ENCODE measurements around the gene EXOSC7.
A peak's percentile ranks its signal among the peaks of the same experiment; 100 is the strongest.

The EXOSC7 gene

DNA sequence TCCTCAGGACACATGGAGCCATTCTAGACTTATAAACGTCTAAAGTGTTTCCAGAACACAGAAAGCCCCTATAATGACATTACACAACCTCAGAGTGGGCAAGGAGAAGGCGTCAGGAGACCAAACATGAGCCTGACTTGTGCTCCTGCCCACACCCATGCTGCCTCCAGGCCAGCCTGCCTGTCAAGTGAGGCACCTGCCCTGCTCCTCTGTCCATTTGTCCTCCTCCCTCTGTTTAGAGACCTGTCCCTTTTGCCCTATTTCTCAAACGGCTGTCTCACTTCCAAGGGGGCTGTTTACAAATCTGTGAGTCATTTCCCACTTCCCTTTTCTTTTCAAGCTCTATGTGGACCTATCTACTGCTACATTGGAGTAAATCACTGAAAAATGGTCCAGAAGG, 21.1 kb upstream of the EXOSC7 start:
- no peak for DNase-seq
- no peaks in the 10 kb centered on the region for H3K27me3 Mint-ChIP-seq
- no peak overlapping the region for H3K27ac Mint-ChIP-seq
- no peak overlapping the region for H3K4me3 Mint-ChIP-seq
- peaks cover 20% of the 10 kb centered on the region for H3K4me1 Mint-ChIP-seq
- H3K9me3 Mint-ChIP-seq, result no peaks in the 10 kb centered on the region
- ATAC-seq, result peak; percentile 43

DNA sequence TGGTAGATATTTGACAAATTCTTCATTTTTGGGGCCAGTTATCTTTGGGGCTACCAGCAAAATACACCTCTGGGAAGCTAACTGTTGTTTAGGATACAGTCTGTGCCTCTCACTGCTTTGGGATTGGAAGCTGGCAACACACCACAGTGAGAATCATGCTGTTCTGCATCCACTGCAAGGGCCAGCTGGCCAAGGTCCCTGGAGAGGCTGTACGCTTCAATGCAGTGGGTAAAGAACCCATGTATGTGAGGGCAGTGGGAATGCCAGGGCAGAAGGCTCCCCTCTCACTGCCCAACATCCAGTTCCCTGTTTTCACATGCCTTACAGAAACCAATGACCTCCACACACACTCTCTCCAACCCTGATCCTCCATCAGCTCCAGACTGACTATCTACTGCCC, 20.1 kb upstream of the EXOSC7 start:
- H3K4me1 Mint-ChIP-seq, result peaks cover 14% of the 10 kb centered on the region
- no peak overlapping the region for H3K27ac Mint-ChIP-seq
- no peaks in the 10 kb centered on the region for H3K27me3 Mint-ChIP-seq
- H3K9me3 Mint-ChIP-seq, result no peaks in the 10 kb centered on the region
- DNase-seq, result no peak
- H3K4me3 Mint-ChIP-seq, result no peak overlapping the region
- ATAC-seq, result no peak

DNA sequence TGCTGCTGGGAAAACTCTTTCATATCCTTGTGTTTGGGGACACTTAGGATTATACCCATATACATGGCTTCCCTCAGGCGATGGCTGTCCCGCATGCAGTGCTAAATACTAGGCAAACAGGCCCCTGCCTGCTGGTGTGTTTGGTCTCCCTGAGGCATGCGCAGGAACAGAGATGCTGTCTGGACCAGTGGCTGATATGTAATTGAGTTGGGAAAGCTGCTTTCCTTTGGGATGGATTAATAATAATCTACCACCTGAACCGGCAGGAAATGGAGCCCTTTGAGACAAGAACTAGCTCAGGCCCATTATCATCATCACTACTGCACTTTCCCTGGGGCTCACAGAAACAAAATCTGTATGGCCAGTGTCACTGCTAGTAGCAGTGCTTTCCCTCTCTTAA, 18.1 kb upstream of the EXOSC7 start:
- H3K9me3 Mint-ChIP-seq, result no peaks in the 10 kb centered on the region
- DNase-seq (no peak), ATAC-seq (no peak)
- no peak overlapping the region for H3K27ac Mint-ChIP-seq
- no peaks in the 10 kb centered on the region for H3K27me3 Mint-ChIP-seq
- no peak overlapping the region for H3K4me3 Mint-ChIP-seq
- peaks cover 3% of the 10 kb centered on the region for H3K4me1 Mint-ChIP-seq

DNA sequence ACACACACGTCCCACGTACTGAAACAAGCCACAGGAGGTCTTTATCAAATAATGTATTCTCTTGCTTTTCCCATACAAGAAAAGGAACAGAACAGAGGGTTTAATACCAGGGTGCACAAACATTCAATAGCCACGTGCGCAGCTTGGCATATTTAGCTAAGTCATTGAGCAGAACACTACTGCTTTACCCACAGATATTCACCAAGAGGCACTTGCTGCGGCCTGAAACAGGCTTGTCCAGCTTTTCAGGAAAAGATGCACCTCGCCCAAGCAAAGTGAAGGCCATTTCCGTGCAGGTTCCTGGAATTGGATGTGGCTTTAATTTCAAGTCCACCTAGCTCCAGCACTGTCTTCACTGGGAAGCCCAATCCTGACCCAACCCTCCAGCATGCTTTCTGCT, 17.7 kb upstream of the EXOSC7 start:
- Mint-ChIP-seq H3K4me1 (peaks cover 7% of the 10 kb centered on the region), H3K27ac (no peak overlapping the region)
- no peak for DNase-seq

DNA sequence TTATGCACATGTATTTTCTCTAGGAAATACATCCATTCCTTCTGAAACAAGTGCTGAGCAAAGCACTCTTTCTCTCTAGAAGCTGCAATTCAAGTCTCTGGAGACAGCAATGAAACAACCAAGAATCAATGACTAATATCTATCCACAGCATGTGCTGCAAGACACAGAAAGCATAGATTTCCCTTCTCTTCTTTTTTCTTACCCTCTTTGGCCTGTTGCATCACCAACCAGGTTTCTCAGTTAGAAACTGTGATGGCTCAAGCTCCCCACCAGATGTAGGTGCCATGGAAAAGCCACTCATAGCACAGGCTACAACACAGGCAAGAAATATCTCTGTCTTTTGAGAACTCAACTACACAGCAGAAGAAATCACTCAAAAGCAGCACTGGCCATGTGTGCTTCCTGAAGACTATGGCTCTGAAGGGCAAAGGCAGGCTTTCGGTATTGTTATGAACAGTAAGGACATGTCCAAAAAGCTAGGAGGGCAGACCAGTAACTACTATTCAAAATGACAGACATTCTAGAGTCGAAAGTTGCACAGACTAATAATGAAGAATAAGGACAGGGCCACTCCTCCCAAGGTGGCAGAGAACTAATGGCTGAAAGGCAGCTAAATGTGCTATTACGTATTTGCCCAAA, 15.5 kb upstream of the EXOSC7 start:
- peaks cover 28% of the 10 kb centered on the region for H3K4me1 Mint-ChIP-seq
- H3K27ac Mint-ChIP-seq, result peak overlapping the region in 1 of 2 donors; percentile 79
- DNase-seq, result no peak

More for the DNA sequence above, 17.7 kb upstream of the EXOSC7 start:
- Mint-ChIP-seq H3K27me3 (no peaks in the 10 kb centered on the region), H3K4me3 (no peak overlapping the region), H3K9me3 (no peaks in the 10 kb centered on the region)
- ATAC-seq, result no peak

DNA sequence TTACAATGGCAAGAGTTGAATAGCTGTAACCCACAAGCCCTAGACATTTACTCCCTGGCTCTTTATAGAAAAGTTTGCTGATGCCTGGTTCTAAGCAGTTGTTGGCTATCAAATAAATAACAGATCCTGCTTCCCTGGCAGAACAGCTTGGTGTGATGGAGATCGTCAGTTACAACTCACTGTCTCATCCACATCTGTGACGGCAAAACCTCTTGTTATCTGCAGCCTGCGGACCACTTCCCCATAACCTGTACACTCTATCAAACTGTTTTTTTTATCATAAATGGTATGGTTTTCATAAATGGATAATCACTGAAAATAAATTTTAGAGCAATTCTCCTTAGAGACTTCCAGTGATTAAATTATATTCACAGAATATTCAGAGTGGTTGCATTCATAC, 14.2 kb upstream of the EXOSC7 start:
- no peak overlapping the region for H3K27ac Mint-ChIP-seq
- ATAC-seq (no peak), DNase-seq (no peak)
- H3K4me3 Mint-ChIP-seq, result no peak overlapping the region
- H3K9me3 Mint-ChIP-seq, result no peaks in the 10 kb centered on the region
- no peaks in the 10 kb centered on the region for H3K27me3 Mint-ChIP-seq
- H3K4me1 Mint-ChIP-seq, result peaks cover 41% of the 10 kb centered on the region

More for the DNA sequence above, 15.5 kb upstream of the EXOSC7 start:
- H3K27me3 Mint-ChIP-seq, result no peaks in the 10 kb centered on the region
- no peaks in the 10 kb centered on the region for H3K9me3 Mint-ChIP-seq
- H3K4me3 Mint-ChIP-seq, result no peak overlapping the region
- ATAC-seq, result peak; percentile 80

DNA sequence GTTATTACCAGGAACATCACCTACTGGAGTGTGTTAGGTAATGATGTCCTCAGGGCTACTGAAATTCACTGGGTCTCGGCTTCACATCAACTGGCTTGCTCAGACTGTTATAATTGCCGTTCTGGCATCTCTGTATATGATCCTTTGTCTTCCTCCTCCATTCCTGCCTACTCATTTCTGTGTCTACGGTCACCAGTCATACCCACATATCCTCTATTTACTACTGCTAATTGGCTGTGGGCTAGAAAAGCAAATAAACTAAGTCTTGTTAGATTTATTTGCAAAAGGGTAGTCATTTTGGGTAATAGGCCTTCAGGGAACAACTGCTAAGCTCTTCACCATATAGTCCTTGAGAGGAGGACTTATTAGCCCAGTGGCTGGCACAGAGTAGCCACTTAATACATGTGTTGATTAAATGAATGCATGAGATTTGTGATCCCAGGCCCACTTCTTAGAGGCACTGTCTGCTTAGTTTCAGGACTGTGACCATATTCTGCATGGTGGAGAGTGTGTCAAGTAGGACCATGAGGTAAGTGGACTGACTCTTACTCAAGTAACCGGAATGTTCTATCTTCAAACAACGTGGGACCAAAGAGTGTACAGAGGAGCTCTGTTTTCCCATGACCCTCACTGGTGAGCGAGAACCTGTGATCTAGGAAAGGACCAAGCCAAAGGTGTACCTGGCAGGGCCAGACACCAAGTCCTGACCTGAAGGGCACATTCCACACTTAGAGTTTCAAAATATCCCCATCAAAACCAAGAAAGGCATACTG, 13.2 kb upstream of the EXOSC7 start:
- Mint-ChIP-seq H3K27me3 (no peaks in the 10 kb centered on the region), H3K9me3 (no peaks in the 10 kb centered on the region), H3K27ac (no peak overlapping the region), H3K4me3 (no peak overlapping the region), H3K4me1 (peaks cover 51% of the 10 kb centered on the region)
- ATAC-seq (no peak), DNase-seq (no peak)

DNA sequence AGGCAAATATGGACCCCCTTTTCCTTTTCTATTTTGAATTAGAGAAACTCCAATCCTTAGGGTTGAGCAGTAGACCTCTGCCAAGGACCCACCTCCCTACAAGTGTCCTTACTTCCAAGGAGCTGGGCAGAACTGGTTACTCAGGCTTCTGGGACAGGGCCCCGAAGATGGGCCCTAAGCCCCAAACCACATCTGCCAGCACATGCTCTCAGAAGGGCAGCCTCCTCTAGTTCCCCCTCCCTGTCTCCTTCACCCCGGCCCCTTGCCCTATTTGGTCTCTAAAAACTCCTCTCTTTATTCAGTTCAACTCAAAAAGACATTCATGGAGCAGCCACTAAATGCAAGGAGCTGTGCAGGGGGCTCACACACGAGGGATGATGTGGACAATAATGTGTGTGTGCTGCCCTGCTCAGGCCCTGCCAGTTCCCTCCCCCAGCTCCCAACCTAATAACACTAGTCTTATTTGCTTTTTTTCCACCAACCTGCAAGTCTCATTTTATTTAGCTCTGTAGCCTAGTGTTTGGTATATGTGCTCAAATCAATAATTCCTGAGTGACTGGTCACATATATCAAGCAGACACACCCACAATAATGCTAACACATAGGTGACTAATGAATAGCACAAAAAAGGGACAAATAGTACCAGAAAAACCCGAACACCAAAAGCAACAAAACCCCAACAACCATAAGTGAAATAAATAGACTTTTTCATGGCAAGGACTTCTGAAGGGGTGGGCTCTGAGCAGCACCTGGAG, 12.3 kb upstream of the EXOSC7 start:
- Mint-ChIP-seq H3K4me1 (peaks cover 60% of the 10 kb centered on the region), H3K4me3 (no peak overlapping the region)

DNA sequence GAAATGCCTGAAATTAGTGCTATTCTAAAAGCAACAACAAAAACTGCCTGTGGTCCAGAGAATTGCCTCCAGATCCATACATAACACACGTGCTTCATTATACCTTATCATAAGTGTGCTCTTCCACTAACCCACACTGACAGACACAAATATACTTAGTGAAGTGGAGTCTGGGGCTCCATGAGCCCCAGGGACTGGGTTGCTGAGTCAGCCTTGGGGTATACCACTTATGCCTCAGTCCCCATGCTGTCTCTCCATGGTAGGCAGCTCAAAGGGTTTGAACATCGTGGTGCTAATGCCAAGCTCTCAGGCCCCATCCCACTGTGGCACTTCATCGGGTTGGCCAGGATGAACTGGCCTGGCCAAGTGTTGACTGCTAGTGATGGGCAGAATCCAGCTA, 10.9 kb upstream of the EXOSC7 start:
- Mint-ChIP-seq H3K27me3 (no peaks in the 10 kb centered on the region), H3K27ac (no peak overlapping the region), H3K4me3 (no peak overlapping the region), H3K9me3 (no peaks in the 10 kb centered on the region), H3K4me1 (peaks cover 74% of the 10 kb centered on the region)
- no peak for ATAC-seq
- DNase-seq, result no peak

More for the DNA sequence above, 12.3 kb upstream of the EXOSC7 start:
- Mint-ChIP-seq H3K27me3 (no peaks in the 10 kb centered on the region), H3K27ac (peak overlapping the region in 1 of 2 donors; percentile 19), H3K9me3 (no peaks in the 10 kb centered on the region)
- DNase-seq (no peak), ATAC-seq (no peak)

DNA sequence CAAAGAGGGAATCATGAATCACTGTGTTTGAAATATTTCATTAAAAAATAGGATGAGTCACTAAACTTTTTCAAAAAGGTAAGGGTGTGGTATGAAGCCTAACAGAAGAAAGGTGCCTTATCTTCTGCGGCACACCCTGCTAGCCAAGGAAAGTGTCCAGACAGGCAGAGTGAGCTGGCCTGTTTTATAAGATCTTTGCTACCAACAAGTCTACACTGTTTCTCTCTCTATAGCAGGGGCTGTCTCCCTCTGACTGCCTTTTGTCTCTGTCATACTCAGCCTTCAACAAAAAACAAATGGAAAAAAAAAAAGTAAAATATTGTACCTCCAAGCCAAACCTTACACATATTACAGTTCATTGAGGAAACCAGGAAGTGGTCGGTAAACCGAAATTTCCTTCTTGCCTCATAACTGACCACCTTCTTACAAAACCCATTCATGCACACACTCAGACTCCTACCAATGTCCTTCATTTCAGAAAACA, 9.2 kb upstream of the EXOSC7 start:
- Mint-ChIP-seq H3K4me3 (no peak overlapping the region), H3K27me3 (no peaks in the 10 kb centered on the region), H3K9me3 (no peaks in the 10 kb centered on the region), H3K27ac (peak overlapping the region; percentile 5 to 64), H3K4me1 (peaks cover 89% of the 10 kb centered on the region)
- ATAC-seq (peak; percentile 89), DNase-seq (no peak)

DNA sequence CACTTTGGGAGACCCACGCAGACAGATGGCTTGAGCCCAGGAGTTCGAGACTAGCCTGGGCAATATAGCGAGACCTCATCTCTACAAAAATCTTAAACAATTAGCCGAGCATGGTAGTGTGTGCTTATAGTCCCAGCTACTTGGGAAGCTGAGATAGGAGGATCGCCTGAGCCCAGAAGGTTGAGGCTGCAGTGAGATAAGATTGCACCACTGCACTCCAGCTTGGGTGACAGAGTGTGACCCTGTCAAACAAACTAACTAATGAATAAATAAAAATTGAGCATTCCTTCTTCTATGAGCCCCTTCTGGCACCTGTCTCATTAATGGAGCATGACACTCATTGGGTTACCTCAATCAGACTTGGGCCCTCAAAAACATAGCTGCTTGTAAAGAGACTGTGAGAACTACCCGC, 7.6 kb upstream of the EXOSC7 start:
- no peak for DNase-seq
- Mint-ChIP-seq H3K27ac (no peak overlapping the region), H3K9me3 (no peaks in the 10 kb centered on the region), H3K4me3 (no peak overlapping the region), H3K4me1 (peaks cover 83% of the 10 kb centered on the region), H3K27me3 (no peaks in the 10 kb centered on the region)
- no peak for ATAC-seq

DNA sequence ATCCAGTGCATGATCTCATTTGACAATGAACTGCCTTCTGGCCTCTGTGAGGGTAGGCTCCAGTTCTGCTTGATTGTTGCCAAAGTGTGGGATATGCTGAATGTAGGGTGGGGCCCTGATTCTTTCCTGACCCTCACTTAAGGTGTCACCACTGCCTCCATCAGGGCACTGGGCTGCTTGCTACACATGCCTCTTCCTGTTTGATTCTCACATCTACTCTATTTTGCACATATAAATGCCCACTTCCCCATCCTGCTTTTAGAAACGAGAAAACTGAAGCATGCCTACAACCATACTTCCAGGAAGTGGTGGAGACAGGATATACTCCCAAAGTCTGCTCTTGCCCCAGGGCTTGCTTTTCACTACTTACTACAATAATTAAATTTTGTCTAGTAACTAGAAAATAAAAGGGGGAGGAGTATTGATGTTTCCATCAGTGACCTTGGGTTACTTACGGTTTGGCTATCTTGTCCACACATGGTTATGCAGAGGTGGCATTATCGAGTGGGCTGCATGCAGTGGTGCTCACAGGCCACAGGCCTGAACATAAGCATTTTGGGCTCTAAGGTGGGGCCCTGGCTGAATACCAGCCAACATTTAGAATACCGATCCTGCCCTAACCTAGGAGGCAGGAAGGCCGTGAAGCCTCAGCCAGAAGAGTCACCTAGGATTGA, 6.8 kb upstream of the EXOSC7 start:
- Mint-ChIP-seq H3K9me3 (no peaks in the 10 kb centered on the region), H3K27ac (no peak overlapping the region), H3K4me3 (no peak overlapping the region), H3K27me3 (no peaks in the 10 kb centered on the region), H3K4me1 (peaks cover 78% of the 10 kb centered on the region)
- DNase-seq (no peak), ATAC-seq (peak; percentile 46)

DNA sequence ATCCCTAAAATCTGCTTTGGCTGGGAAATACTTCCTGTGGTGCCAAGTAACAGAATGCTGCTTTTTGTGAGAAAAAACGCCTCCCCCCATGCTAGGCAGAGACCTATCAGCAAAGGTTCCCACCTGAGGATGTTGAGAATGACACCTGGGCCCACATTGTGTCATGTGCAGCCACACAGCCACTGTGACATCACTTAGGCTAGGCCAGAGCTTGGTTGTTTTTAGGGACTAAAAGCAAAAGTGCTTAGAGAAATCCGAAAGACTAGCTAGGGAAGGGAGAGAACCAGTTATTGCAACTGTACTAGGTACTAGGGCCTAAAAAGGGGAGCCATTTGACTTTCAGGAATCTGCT, 6.2 kb upstream of the EXOSC7 start:
- no peaks in the 10 kb centered on the region for H3K9me3 Mint-ChIP-seq
- no peak for ATAC-seq
- H3K4me1 Mint-ChIP-seq, result peaks cover 78% of the 10 kb centered on the region
- no peak overlapping the region for H3K27ac Mint-ChIP-seq
- DNase-seq, result no peak
- H3K27me3 Mint-ChIP-seq, result no peaks in the 10 kb centered on the region
- no peak overlapping the region for H3K4me3 Mint-ChIP-seq

DNA sequence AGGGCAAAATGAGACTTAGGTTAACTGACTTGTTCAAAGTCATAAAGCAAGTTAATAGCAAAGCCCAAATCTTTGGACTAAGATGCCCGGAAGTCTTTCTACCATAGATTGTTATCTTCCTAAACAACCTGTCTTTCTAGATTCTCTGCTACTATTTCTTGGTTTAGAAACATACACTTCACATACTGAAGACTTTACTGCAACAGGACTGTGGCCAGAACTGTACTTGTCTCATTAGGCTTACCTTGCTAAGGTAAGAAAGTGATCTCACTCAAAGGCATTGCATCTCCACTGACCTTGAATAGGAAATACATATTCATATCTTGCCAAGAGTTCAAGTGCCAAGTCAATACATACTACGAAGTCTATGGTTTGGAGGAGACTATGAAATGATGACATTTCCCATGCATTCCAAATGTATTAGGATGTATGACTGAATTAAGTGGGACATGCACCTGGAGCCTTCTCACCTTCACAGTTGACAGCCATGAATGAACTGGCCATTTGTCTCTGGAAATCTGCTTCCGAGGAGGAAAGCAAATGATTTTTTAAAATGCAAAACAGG, 5.0 kb upstream of the EXOSC7 start:
- Mint-ChIP-seq H3K27me3 (no peaks in the 10 kb centered on the region), H3K4me3 (no peak overlapping the region), H3K9me3 (no peaks in the 10 kb centered on the region), H3K4me1 (peaks cover 72% of the 10 kb centered on the region), H3K27ac (no peak overlapping the region)
- ATAC-seq (no peak), DNase-seq (no peak)

DNA sequence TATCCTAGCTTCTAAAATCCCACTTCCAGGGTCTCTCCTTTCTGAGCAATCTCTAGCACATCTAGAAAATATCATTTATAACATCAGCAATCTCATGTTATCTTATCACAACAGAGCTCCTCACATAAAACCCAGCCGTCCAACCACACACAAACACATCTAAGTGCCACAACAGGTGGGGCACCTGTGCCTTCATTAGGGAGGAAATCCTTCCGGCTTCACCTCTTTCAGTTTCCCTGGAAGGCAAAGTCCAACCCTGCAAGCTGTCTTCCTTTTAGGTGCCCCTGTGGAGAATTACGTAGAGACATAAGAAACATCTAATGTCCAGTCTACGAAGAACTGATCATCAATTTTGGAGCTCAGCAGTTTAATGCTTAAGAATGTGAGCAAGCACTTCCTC, 1.6 kb upstream of the EXOSC7 start:
- H3K27ac Mint-ChIP-seq, result peak overlapping the region in 1 of 2 donors; percentile 46
- peak overlapping the region; percentile 90 to 96 for H3K4me3 Mint-ChIP-seq
- no peaks in the 10 kb centered on the region for H3K9me3 Mint-ChIP-seq
- no peaks in the 10 kb centered on the region for H3K27me3 Mint-ChIP-seq
- ATAC-seq (no peak), DNase-seq (no peak)
- H3K4me1 Mint-ChIP-seq, result peaks cover 70% of the 10 kb centered on the region
